Pancreas (tissue), 10 donors: ENCODE measurements around the gene TSPOAP1. TPM values are rescaled to one million over a fixed set of nuclear protein-coding genes. Genes with fewer than 3 reads are reported as not detected.

ENCODE experiments used
- ATAC-seq, 4 donors: fragments of 200-7000 bp; cut with Tn5 transposase; one replicate each; pipeline versions ENCODE4 v1.8.0 to v1.9.1; 2020; ENCODE audit warnings: mild to moderate bottlenecking in 4 of 4, moderate library complexity in 4 of 4
- DNase-seq, 6 donors: peaks; one replicate each; pipeline ENCODE4 v3.0.0-alpha.2; 2020
- FAIRE-seq: peaks from 2 replicates; lab custom pipeline; 2012; peaks lifted over from hg19 to GRCh38; lab: Jason Lieb, UNC
- H3K27ac ChIP-seq, 4 donors: fragments of 200-600 bp; sonication (generic); 1 replicate in 3 of 4; 2 replicates in 1 of 4; pipeline versions ENCODE4 v1.5.0 to v1.8.0; 2020
- H3K27me3 ChIP-seq, 4 donors: fragments of 200-600 bp; one replicate each; pipeline ENCODE4 v1.8.0; 2021
- H3K36me3 ChIP-seq, 3 donors: fragments of 200-600 bp; sonication (generic) in 1 of 3; one replicate each; pipeline versions ENCODE4 v1.5.0 to v1.8.0; 2020 to 2021
- H3K4me1 ChIP-seq, 3 donors: fragments of 200-600 bp; one replicate each; pipeline ENCODE4 v1.8.0; 2021
- H3K4me3 ChIP-seq, 4 donors: fragments of 200-600 bp; sonication (generic) in 2 of 4; one replicate each; pipeline versions ENCODE4 v1.5.0 to v1.8.0; 2020 to 2021
- H3K9me3 ChIP-seq, 4 donors: fragments of 200-600 bp; one replicate each; pipeline ENCODE4 v1.8.0; 2021
- WGBS, 2 donors: extraction: QIAGEN DNeasy Blood & Tissue Kit; methylation state at CpG; one replicate each; pipeline ENCODE4 v1.1.7; 2013; 5-methylcytosine and 5-hydroxymethylcytosine counted together
- intact Hi-C, 3 donors: fragments of 100-400 bp; cut with DNase I; formaldehyde crosslinking; loops; one replicate each; pipeline versions ENCODE4 v1.11.1 to v1.14.2; 2022
- polyA plus RNA-seq, 2 donors: library from polyadenylated mRNA; stranded (reverse); fragments of 200-250 nt; gene quantifications; one replicate each; pipeline ENCODE4 v1.2.3, GENCODE V29; 2013
- total RNA-seq, 6 donors: library from RNA; stranded (reverse); fragmentation: NEBNext Ultra II Directional in 4 of 6; extraction: Animal tissue kit (Norgen Biotek cat#: 25700) in 4 of 6; gene quantifications; one replicate each; pipeline versions ENCODE4 v1.2.1 to v1.2.4, GENCODE V29; 2021 to 2023
- TF ChIP-seq, protein P1 (sequence below), 4 donors: fragments of 200-600 bp; sonication (generic) in 3 of 4; IDR thresholded peaks; one replicate each; pipeline versions ENCODE4 v1.5.0 to v1.8.0; 2021; ENCODE audit warnings: antibody characterized with exemption in 4 of 4
- donor health status: healthy with polysubstance abuse.
- donor health status: DM: no; HTN: no; CAD: no; lungs with moderate emphysema.
- donor health status: DM: no; HTN: no; CAD: no.
- donor health status: control.
- donor health status: control.
- donor health status: Bipolar disorder and iron deficiency.
- donor health status: DM: yes; HTN: yes; CAD: no.
- donor health status: DM: no; HTN: no; CAD: no.
- donor health status: DM: no; HTN: no; CAD: no.
- donor health status: DM: yes; HTN: yes; CAD: no.

The TSPOAP1 gene
- total and polyA plus RNA-seq, 8 donors = 7.0 to 90.2 (median 14.8) TPM

DNA sequence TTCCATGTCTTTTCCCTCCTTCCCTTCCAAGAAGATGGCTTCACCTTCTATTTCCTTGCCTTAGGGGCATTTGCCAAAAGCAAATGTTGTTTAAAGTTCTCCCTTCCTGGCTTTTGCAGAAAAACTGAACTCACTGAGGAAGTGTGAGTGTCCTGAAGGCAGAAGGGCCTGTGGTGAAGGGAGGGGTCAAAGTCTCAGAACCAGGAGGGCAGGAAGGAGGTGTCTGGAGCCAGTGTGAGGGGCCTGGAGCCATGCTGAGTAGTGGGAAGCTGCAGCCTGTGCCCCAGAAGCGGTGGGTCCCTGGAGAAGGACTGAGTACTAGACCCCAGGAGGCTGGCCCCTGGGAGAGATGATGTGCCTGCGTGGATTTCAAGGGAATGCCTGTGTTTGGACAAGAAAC, 47.2 kb upstream of the TSPOAP1 start:
- DNase-seq = no peak
- ATAC-seq = no peak
- no peak overlapping the region for H3K27ac ChIP-seq
- H3K4me1 ChIP-seq = peaks cover 8 to 30% (median 28%) of the 10 kb centered on the region in 3 donors
- H3K4me3 ChIP-seq = no peak overlapping the region
- no peak for FAIRE-seq
- H3K9me3 ChIP-seq = no peaks in the 10 kb centered on the region
- 84 to 89% methylated on average over 2 of the region's 2 CpGs for WGBS, 2 donors
- H3K36me3 ChIP-seq = no peaks in the 10 kb centered on the region
- TF ChIP-seq, protein P1, sequence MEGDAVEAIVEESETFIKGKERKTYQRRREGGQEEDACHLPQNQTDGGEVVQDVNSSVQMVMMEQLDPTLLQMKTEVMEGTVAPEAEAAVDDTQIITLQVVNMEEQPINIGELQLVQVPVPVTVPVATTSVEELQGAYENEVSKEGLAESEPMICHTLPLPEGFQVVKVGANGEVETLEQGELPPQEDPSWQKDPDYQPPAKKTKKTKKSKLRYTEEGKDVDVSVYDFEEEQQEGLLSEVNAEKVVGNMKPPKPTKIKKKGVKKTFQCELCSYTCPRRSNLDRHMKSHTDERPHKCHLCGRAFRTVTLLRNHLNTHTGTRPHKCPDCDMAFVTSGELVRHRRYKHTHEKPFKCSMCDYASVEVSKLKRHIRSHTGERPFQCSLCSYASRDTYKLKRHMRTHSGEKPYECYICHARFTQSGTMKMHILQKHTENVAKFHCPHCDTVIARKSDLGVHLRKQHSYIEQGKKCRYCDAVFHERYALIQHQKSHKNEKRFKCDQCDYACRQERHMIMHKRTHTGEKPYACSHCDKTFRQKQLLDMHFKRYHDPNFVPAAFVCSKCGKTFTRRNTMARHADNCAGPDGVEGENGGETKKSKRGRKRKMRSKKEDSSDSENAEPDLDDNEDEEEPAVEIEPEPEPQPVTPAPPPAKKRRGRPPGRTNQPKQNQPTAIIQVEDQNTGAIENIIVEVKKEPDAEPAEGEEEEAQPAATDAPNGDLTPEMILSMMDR (IDR thresholded peaks at IDR 0.05) = no peak
- intact Hi-C loops = loop anchor here in 1 of 3 donors (10.0 kb wide), 1 partner anchor 49 kb away; no protein-coding TSS in a partner anchor
- H3K27me3 ChIP-seq = no peaks in the 10 kb centered on the region

DNA sequence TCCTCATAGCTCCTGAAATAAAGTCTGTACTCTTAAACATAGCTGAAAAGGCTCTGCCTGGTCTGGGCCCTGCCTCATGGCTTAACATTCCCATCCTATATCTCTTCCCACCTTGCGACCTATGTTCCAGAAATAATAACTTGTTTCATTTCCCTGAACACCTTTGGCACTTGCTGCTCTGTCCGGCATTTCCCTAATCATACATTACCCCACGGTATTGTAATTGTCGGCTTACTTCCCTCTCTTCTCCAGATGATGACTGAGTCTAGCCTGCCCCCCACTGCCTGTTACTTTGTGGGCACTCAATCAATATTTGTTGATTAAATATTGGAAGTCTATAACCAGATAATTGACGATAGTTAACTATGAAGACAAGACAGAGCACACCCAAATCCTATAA, 46.7 kb upstream of the TSPOAP1 start:
- no peaks in the 10 kb centered on the region for H3K36me3 ChIP-seq
- no peak overlapping the region for H3K27ac ChIP-seq
- no peaks in the 10 kb centered on the region for H3K9me3 ChIP-seq
- FAIRE-seq (no peak), ATAC-seq (peak in 1 of 4 donors; percentile 18), DNase-seq (no peak)
- no peaks in the 10 kb centered on the region for H3K27me3 ChIP-seq
- 65 to 66% methylated on average over 5 of the region's 5 CpGs for WGBS, 2 donors
- intact Hi-C loops = loop anchor here in 1 of 3 donors (10.0 kb wide), 1 partner anchor 50 kb away; no protein-coding TSS in a partner anchor
- H3K4me3 ChIP-seq = no peak overlapping the region
- H3K4me1 ChIP-seq = peaks cover 4 to 25% (median 22%) of the 10 kb centered on the region in 3 donors
- TF ChIP-seq, protein P1 (IDR thresholded peaks at IDR 0.05) = no peak

- Histone ChIP-seq H3K27ac (no peak overlapping the region), H3K36me3 (no peaks in the 10 kb centered on the region), H3K4me1 (peaks cover 4 to 19% (median 16%) of the 10 kb centered on the region in 3 donors), H3K9me3 (no peaks in the 10 kb centered on the region), H3K4me3 (no peak overlapping the region), H3K27me3 (no peaks in the 10 kb centered on the region)
- TF ChIP-seq, protein P1 (IDR thresholded peaks at IDR 0.05) = no peak
- WGBS, 2 donors = 100% methylated on average over 1 of the region's 1 CpG
- FAIRE-seq (no peak), DNase-seq (no peak), ATAC-seq (no peak)
- intact Hi-C loops = loop anchor here in 1 of 3 donors (10.0 kb wide), 1 partner anchor 51 kb away; no protein-coding TSS in a partner anchor
Measured at GRCh38 chr17:58373923-58374322, 45.3 kb upstream of the TSPOAP1 start.

DNA sequence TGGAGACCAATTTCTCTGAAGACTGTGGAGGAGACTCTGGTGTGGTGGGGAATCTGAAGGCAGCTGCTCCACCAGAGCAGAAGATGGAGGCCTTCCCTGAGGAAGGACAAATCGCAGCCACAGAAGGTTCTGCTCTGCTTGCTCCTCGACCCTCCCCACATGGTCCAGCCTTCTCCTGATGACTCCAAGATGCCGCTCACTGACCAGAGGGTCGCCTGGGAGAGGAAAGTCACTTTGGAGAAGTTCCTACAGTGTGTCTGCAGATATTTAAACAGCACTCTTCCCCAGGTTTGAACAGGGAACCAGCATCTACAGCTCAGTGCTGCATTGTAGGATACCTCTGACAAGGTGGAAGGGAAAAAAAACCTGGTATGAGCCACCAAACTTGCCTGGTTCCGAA, 44.4 kb upstream of the TSPOAP1 start:
- Histone ChIP-seq H3K27ac (no peak overlapping the region), H3K4me3 (no peak overlapping the region), H3K4me1 (peaks cover 4 to 17% (median 16%) of the 10 kb centered on the region in 3 donors), H3K9me3 (no peaks in the 10 kb centered on the region), H3K27me3 (no peaks in the 10 kb centered on the region), H3K36me3 (no peaks in the 10 kb centered on the region)
- WGBS, 2 donors = 92 to 94% methylated on average over 5 of the region's 5 CpGs
- TF ChIP-seq, protein P1 (IDR thresholded peaks at IDR 0.05) = no peak
- FAIRE-seq (no peak), ATAC-seq (no peak), DNase-seq (no peak)
- intact Hi-C loops = loop anchor here in 1 of 3 donors (10.0 kb wide), 1 partner anchor 52 kb away; no protein-coding TSS in a partner anchor

DNA sequence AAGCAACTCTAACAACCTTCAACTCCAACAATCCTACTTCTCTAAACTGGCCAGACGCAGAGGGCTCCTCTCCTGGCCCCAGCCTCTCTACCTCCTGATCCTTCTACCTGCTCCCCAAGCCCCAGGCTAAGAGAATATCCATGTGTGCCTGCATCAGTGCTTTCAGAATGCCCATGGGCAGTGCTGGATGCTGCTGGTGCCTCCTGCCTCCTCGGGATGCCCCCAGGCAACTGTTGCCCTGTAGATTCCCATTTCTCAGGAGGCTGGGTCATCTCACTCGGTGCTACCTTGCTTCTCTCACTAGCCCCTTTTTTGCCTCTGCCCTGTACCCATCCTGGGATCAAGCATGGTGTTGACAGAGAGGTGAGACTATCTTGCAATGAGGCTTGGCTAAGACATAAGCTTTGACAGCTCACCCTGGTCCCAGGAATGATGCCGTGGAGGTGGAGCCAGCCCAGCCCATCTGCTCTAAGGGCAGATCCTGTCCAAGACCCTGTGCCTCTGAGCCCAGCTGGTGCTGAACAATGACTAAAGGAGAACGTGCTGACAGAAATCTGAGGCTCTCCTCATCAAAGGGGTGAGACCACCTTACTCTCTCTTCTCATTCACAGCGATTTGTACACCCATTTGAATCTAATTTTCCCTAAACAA, 42.8 kb upstream of the TSPOAP1 start:
- H3K27me3 ChIP-seq = no peaks in the 10 kb centered on the region
- peaks cover 2 to 9% (median 5%) of the 10 kb centered on the region in 3 donors for H3K4me1 ChIP-seq
- DNase-seq (no peak), FAIRE-seq (no peak), ATAC-seq (no peak)
- H3K9me3 ChIP-seq = no peaks in the 10 kb centered on the region
- no peaks in the 10 kb centered on the region for H3K36me3 ChIP-seq
- H3K4me3 ChIP-seq = no peak overlapping the region
- no peak overlapping the region for H3K27ac ChIP-seq
- TF ChIP-seq, protein P1 (IDR thresholded peaks at IDR 0.05) = no peak
- intact Hi-C loops = loop anchor here in 1 of 3 donors (10.0 kb wide), 1 partner anchor 53 kb away; no protein-coding TSS in a partner anchor
- 84 to 88% methylated on average over 6 of the region's 6 CpGs for WGBS, 2 donors
